Kidney (tissue), 14 donors: ENCODE data around the gene C1QTNF9B. TPM values are rescaled to one million over a fixed set of nuclear protein-coding genes. Genes with fewer than 3 reads are reported as not detected.
A peak's percentile ranks its signal among the peaks of the same experiment; 100 is the strongest.

ENCODE experiments used
- DNase-seq, 5 donors: peaks; one replicate each; pipeline ENCODE4 v3.0.0-alpha.2; 2013 to 2020
- FAIRE-seq: peaks from 2 replicates; lab custom pipeline; 2012; peaks lifted over from hg19 to GRCh38; lab: Jason Lieb, UNC
- H3K27ac ChIP-seq, 2 donors: one replicate each; pipeline ENCODE4 v1.7.0; 2013; ENCODE audit warnings: low read depth in 2 of 2, low read length in 2 of 2, inconsistent platforms in 1 of 2
- H3K27me3 ChIP-seq: one replicate; pipeline ENCODE4 v1.7.1; 2013; ENCODE audit warnings: low read length, inconsistent platforms; ENCODE audit not compliant: control insufficient read depth, insufficient read depth
- H3K36me3 ChIP-seq, 3 donors: one replicate each; pipeline versions ENCODE4 v1.7.0 to v1.7.1; 2013; ENCODE audit warnings: low read length in 3 of 3, control low read depth in 1 of 3, inconsistent platforms in 1 of 3; ENCODE audit not compliant: insufficient read depth in 3 of 3, control insufficient read depth in 2 of 3
- H3K4me1 ChIP-seq, 3 donors: one replicate each; pipeline versions ENCODE4 v1.7.0 to v1.7.1; 2013; ENCODE audit warnings: low read length in 3 of 3, inconsistent platforms in 1 of 3, low read depth in 1 of 3; ENCODE audit not compliant: control insufficient read depth in 2 of 3, insufficient read depth in 2 of 3
- H3K4me3 ChIP-seq, 3 donors: one replicate each; pipeline versions ENCODE4 v1.7.0 to v1.8.1; 2013; ENCODE audit warnings: low read length in 3 of 3, control low read depth in 1 of 3, inconsistent platforms in 1 of 3
- H3K9ac ChIP-seq, 3 donors: one replicate each; pipeline versions ENCODE4 v1.7.0 to v1.7.1; 2013; ENCODE audit warnings: low read length in 3 of 3, control low read depth in 1 of 3, inconsistent platforms in 1 of 3
- H3K9me3 ChIP-seq, 3 donors: one replicate each; pipeline versions ENCODE4 v1.7.0 to v1.7.1; 2013; ENCODE audit warnings: low read length in 3 of 3, control low read depth in 1 of 3, inconsistent platforms in 1 of 3; ENCODE audit not compliant: control insufficient read depth in 2 of 3, insufficient read depth in 1 of 3
- intact Hi-C: fragments of 100-400 bp; cut with DNase I; formaldehyde crosslinking; loops from one replicate; pipeline ENCODE4 v1.11.1; 2022
- polyA plus RNA-seq: library from polyadenylated mRNA; stranded (reverse); fragments of 350-450 nt; fragmentation: Illumina TruSeq; extraction: RNeasy Lipid Tissue Mini Kit (QIAGEN cat#74804); gene quantifications from one replicate; pipeline ENCODE4 v1.2.3, GENCODE V29; 2014; ENCODE audit warnings: low read depth, low replicate concordance; ENCODE audit not compliant: insufficient read depth
- total RNA-seq: library from RNA; stranded (reverse); fragmentation: NEBNext Ultra II Directional; extraction: Animal tissue kit (Norgen Biotek cat#: 25700); gene quantifications from one replicate; pipeline ENCODE4 v1.2.1, GENCODE V29; 2021
- TF ChIP-seq, protein P1 (sequence below): IDR thresholded peaks from 3 replicates; pipeline ENCODE4 v1.5.1; 2012; ENCODE audit warnings: mild to moderate bottlenecking, moderate library complexity, borderline replicate concordance; ENCODE audit not compliant: insufficient read depth; ENCODE audit errors: extremely low read depth
- donor health status: control.
- donor health status: control.
- donor health status: control.
- donor health status: control.
- donor health status: control.
- donor health status: DM: yes; HTN: yes; CAD: no.
- donor health status: Normal renal cell carcinoma (clear cell type).

Gene C1QTNF9B
- total and polyA plus RNA-seq, 2 donors from 2014 or later, result not detected

DNA sequence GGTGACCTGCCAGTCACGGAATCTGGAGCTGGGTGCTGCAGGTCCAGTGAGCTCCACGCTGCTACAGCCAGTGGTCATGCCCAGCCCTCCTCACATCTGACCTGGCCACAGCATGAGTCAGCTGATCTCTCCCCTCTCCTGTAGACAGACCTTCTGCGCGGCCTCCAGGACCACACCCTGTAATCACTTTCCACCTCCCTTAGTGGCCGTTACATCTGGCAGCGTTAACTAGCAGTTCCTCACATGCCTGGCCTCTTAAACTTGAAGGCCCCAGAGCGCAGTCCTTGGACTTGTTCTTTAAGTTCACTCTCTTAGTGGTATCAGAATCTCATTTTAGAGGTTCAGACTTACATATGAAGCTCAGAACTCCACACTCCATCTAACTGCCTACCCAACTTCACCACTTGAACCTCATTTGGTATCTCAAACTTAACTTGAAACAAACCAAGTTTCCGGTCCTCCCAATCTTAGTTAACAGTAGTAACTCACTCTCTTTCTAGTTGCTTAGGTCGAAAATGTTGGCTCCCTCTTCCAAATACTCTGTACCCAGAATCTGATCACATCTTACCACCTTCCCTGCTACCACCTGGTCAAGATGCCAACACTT is 30.8 kb downstream of the C1QTNF9B start:
- intact Hi-C loops, result no loop called here
- no peaks in the 10 kb centered on the region for H3K27me3 ChIP-seq
- no peak for FAIRE-seq

DNA sequence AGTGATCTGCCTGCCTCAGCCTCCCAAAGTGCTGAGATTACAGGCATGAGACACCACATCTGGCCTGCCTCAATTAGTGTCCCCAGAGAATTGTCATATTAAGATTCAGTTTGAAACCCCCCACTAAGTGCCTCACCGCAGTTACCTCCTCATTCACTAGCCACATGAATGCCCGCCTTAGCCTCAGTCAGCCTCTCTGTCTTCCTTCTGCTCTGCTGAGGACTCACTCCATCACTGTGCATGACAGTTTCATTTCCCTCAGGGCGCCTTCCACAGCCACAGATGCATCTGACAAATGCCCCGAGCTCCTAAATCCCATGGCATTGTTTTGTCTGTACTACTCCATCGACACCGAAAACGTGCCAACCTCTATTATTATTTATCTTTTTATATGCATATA is 31.4 kb downstream of the C1QTNF9B start:
- intact Hi-C loops, result no loop called here
- no peaks in the 10 kb centered on the region for H3K4me1 ChIP-seq
- FAIRE-seq, result no peak

More for the DNA sequence above, 30.8 kb downstream of the C1QTNF9B start:
- TF ChIP-seq, protein P1, sequence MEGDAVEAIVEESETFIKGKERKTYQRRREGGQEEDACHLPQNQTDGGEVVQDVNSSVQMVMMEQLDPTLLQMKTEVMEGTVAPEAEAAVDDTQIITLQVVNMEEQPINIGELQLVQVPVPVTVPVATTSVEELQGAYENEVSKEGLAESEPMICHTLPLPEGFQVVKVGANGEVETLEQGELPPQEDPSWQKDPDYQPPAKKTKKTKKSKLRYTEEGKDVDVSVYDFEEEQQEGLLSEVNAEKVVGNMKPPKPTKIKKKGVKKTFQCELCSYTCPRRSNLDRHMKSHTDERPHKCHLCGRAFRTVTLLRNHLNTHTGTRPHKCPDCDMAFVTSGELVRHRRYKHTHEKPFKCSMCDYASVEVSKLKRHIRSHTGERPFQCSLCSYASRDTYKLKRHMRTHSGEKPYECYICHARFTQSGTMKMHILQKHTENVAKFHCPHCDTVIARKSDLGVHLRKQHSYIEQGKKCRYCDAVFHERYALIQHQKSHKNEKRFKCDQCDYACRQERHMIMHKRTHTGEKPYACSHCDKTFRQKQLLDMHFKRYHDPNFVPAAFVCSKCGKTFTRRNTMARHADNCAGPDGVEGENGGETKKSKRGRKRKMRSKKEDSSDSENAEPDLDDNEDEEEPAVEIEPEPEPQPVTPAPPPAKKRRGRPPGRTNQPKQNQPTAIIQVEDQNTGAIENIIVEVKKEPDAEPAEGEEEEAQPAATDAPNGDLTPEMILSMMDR, result no peak
- DNase-seq, result no peak
- H3K9ac ChIP-seq, result no peak overlapping the region
- H3K4me3 ChIP-seq, result no peak overlapping the region
- H3K4me1 ChIP-seq, result no peaks in the 10 kb centered on the region
- H3K36me3 ChIP-seq, result peaks cover 0 to 9% (median 3%) of the 10 kb centered on the region in 3 donors
- no peaks in the 10 kb centered on the region for H3K9me3 ChIP-seq
- no peak overlapping the region for H3K27ac ChIP-seq

DNA sequence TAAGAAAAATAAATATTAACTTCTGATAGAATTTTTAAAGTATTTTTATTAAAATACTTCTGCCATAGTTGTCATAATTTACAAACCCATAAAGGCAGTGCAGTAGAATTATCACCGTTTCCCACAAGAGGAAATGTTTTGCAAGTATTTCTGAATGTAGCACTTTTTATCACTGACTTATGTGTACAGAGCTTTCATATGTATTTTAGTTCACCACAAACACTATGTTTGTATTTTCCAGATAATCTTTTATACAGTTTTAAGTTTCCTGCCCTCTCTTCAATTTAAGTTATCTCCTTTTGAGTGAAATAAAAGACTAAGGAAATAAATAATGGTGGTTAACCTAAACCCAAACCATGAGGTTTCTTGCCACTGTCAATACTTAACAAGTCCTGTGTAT is 32.3 kb downstream of the C1QTNF9B start:
- TF ChIP-seq, protein P1, result no peak
- Histone ChIP-seq H3K27me3 (no peaks in the 10 kb centered on the region), H3K27ac (no peak overlapping the region), H3K4me1 (no peaks in the 10 kb centered on the region), H3K9me3 (no peaks in the 10 kb centered on the region), H3K36me3 (peaks cover 0 to 8% (median 6%) of the 10 kb centered on the region in 3 donors), H3K4me3 (no peak overlapping the region), H3K9ac (no peak overlapping the region)
- no peak for DNase-seq
- no peak for FAIRE-seq
- intact Hi-C loops, result no loop called here

More for the DNA sequence above, 31.4 kb downstream of the C1QTNF9B start:
- Histone ChIP-seq H3K9me3 (no peaks in the 10 kb centered on the region), H3K27ac (no peak overlapping the region), H3K4me3 (no peak overlapping the region), H3K9ac (no peak overlapping the region), H3K27me3 (no peaks in the 10 kb centered on the region), H3K36me3 (peaks cover 0 to 11% (median 6%) of the 10 kb centered on the region in 3 donors)
- no peak for DNase-seq
- TF ChIP-seq, protein P1, result no peak

DNA sequence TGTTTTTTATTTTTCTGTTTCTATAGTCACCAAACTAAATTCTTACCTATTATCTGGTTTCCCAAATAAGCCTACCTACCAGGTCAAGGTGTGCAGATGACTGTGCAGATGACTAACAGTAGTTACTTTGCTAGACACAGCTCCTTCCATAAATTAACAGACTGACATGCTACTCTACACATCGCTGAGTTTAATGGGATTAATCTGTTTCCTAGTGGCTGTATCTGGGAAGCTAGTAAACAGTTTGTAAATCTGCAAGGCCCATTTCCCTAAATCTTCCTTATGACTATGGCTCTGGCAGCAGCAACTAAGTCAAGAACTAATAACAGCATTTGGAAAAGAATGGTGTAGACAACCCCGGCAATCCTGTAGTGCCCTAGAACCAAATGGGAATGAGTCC is 36.0 kb downstream of the C1QTNF9B start:
- peak in 3 of 5 donors; percentile 18 to 88 (median 79) for DNase-seq
- H3K9ac ChIP-seq, result no peak overlapping the region
- no peaks in the 10 kb centered on the region for H3K4me1 ChIP-seq
- H3K36me3 ChIP-seq, result peaks cover 0 to 8% (median 2%) of the 10 kb centered on the region in 3 donors
- H3K27ac ChIP-seq, result no peak overlapping the region
- H3K27me3 ChIP-seq, result no peaks in the 10 kb centered on the region
- TF ChIP-seq, protein P1, result no peak
- no peak overlapping the region for H3K4me3 ChIP-seq
- FAIRE-seq, result no peak
- H3K9me3 ChIP-seq, result no peaks in the 10 kb centered on the region
- intact Hi-C loops, result no loop called here
